Psoas muscle (tissue), 8 donors: ENCODE data around the gene TMEM269. TPM values are rescaled to one million over a fixed set of nuclear protein-coding genes. Genes with fewer than 3 reads are reported as not detected.

Source experiments
- ATAC-seq, 4 donors: fragments of 200-7000 bp; cut with Tn5 transposase; one replicate each; pipeline ENCODE4 v1.9.1; 2020; ENCODE audit warnings: moderate library complexity in 3 of 4, mild to moderate bottlenecking in 2 of 4
- DNase-seq, 2 donors: peaks; one replicate each; pipeline ENCODE4 v3.0.0-alpha.2; 2020
- H3K27ac ChIP-seq: fragments of 200-600 bp; one replicate; pipeline ENCODE4 v1.8.0; 2022
- H3K27me3 ChIP-seq, 3 donors: fragments of 200-600 bp in 1 of 3; one replicate each; pipeline versions ENCODE4 v1.6.1 to v1.8.0; 2013 to 2022; ENCODE audit warnings: low read length in 2 of 3, mild to moderate bottlenecking in 2 of 3, moderate library complexity in 1 of 3; ENCODE audit not compliant: insufficient read depth in 3 of 3
- H3K36me3 ChIP-seq, 2 donors: fragments of 200-600 bp in 1 of 2; one replicate each; pipeline versions ENCODE4 v1.6.1 to v1.8.0; 2013 to 2022; ENCODE audit warnings: low read depth in 1 of 2, mild to moderate bottlenecking in 1 of 2, moderate library complexity in 1 of 2; ENCODE audit not compliant: insufficient read depth in 1 of 2
- H3K4me1 ChIP-seq: fragments of 200-600 bp; one replicate; pipeline ENCODE4 v1.8.0; 2022
- H3K4me3 ChIP-seq: fragments of 200-600 bp; one replicate; pipeline ENCODE4 v1.8.0; 2022; ENCODE audit warnings: mild to moderate bottlenecking
- H3K9me3 ChIP-seq: fragments of 200-600 bp; one replicate; pipeline ENCODE4 v1.8.0; 2022
- CTCF ChIP-seq: fragments of 200-600 bp; IDR thresholded peaks from one replicate; pipeline ENCODE4 v1.8.0; 2022; ENCODE audit warnings: antibody characterized with exemption
- WGBS, 3 donors: extraction: QIAGEN DNeasy Blood & Tissue Kit; methylation state at CpG; one replicate each; pipeline versions ENCODE4 v1.1.6 to v1.1.7; 2013; 5-methylcytosine and 5-hydroxymethylcytosine counted together
- intact Hi-C, 2 donors: fragments of 100-400 bp; cut with DNase I; formaldehyde crosslinking; loops; one replicate each; pipeline versions ENCODE4 v1.11.0 to v1.14.2; 2022
- polyA plus RNA-seq, 3 donors: library from polyadenylated mRNA; stranded (reverse); fragments of 200-250 nt; gene quantifications; one replicate each; pipeline ENCODE4 v1.2.3, GENCODE V29; 2013
- total RNA-seq, 4 donors: library from RNA; stranded (reverse); fragmentation: NEBNext Ultra II Directional in 2 of 4; extraction: Animal tissue kit (Norgen Biotek cat#: 25700) in 2 of 4; gene quantifications; one replicate each; pipeline versions ENCODE4 v1.2.1 to v1.2.4, GENCODE V29; 2021 to 2023
- donor health status: healthy with polysubstance abuse.
- donor health status: DM: no; HTN: no; CAD: no; lungs with moderate emphysema.
- donor health status: Bipolar disorder and iron deficiency.
- donor health status: healthy.
- donor health status: DM: yes; HTN: yes; CAD: no.
- donor health status: DM: no; HTN: no; CAD: no.
- donor health status: DM: no; HTN: no; CAD: no.
- donor health status: DM: yes; HTN: yes; CAD: no.

TMEM269 gene
- total and polyA plus RNA-seq, 7 donors, result 0.05 to 0.89 (median 0.15) TPM

GRCh38 chr1:42845866-42846256 is 61.1 kb downstream of the TMEM269 start:
- intact Hi-C loops, result loop anchor here in 1 of 2 donors (10.0 kb wide), 1 partner anchor 81 kb away; the partner anchor contains the start of genes C1orf50 and P3H1
- H3K9me3 ChIP-seq, result no peaks in the 10 kb centered on the region

GRCh38 chr1:42846257-42847110 is 61.7 kb downstream of the TMEM269 start, which contains the start of gene ZNF691:
TSS of gene ZNF691 (plus strand) at chr1:42846613. CDS start at chr1:42849659, 3,046 bp downstream.
- Histone ChIP-seq H3K36me3 (peaks cover 3 to 36% of the 10 kb centered on the region in 2 donors), H3K4me3 (peak within 1 kb of the TSS; percentile 73), H3K27me3 (no peaks in the 10 kb centered on the region), H3K27ac (peak within 1 kb of the TSS; percentile 76), H3K9me3 (no peaks in the 10 kb centered on the region), H3K4me1 (peaks cover 18% of the 10 kb centered on the region)
- ATAC-seq, result peak; percentile 98 to 100 (median 100)
- peak; percentile 49 for TF ChIP-seq CTCF
- 0 to 1% (median 0%) methylated on average over 43 to 50 of the region's 50 CpGs for WGBS, 3 donors
- DNase-seq, result peak; percentile 92 to 96
- intact Hi-C loops, result loop anchor here in 1 of 2 donors (10.0 kb wide), 1 partner anchor 82 kb away; the partner anchor contains the start of genes C1orf50 and P3H1

More at GRCh38 chr1:42845866-42846256, 61.1 kb downstream of the TMEM269 start:
- DNase-seq (no peak), ATAC-seq (peak in 3 of 4 donors; percentile 7 to 17 (median 13))
- WGBS, 3 donors, result 6 to 8% (median 7%) methylated on average over 10 of the region's 10 CpGs
- Histone ChIP-seq H3K27me3 (no peaks in the 10 kb centered on the region), H3K4me3 (peak overlapping the region; percentile 73), H3K27ac (peak overlapping the region; percentile 64), H3K36me3 (peaks cover 3 to 29% of the 10 kb centered on the region in 2 donors), H3K4me1 (peaks cover 18% of the 10 kb centered on the region)
- TF ChIP-seq CTCF, result no peak

GRCh38 chr1:42847111-42847595 is 62.4 kb downstream of the TMEM269 start:
- intact Hi-C loops, result loop anchor here in 1 of 2 donors (10.0 kb wide), 1 partner anchor 82 kb away; the partner anchor contains the start of genes C1orf50 and P3H1
- no peaks in the 10 kb centered on the region for H3K9me3 ChIP-seq
- WGBS, 3 donors, result 4 to 8% (median 5%) methylated on average over 6 of the region's 6 CpGs
- H3K36me3 ChIP-seq, result peaks cover 3 to 42% of the 10 kb centered on the region in 2 donors
- TF ChIP-seq CTCF, result no peak
- H3K27me3 ChIP-seq, result no peaks in the 10 kb centered on the region
- H3K27ac ChIP-seq, result peak overlapping the region; percentile 76
- ATAC-seq, result no peak
- no peak for DNase-seq
- H3K4me3 ChIP-seq, result peak overlapping the region; percentile 73
- H3K4me1 ChIP-seq, result peaks cover 18% of the 10 kb centered on the region

- Histone ChIP-seq H3K4me1 (peaks cover 18% of the 10 kb centered on the region), H3K4me3 (peak overlapping the region; percentile 73), H3K27me3 (no peaks in the 10 kb centered on the region), H3K9me3 (no peaks in the 10 kb centered on the region), H3K27ac (no peak overlapping the region), H3K36me3 (peaks cover 3 to 40% of the 10 kb centered on the region in 2 donors)
- DNase-seq (no peak), ATAC-seq (no peak)
- intact Hi-C loops, result loop anchor here in 1 of 2 donors (10.0 kb wide), 1 partner anchor 83 kb away; the partner anchor contains the start of genes C1orf50 and P3H1
- WGBS, 3 donors, result 67 to 78% (median 70%) methylated on average over 6 of the region's 6 CpGs
- TF ChIP-seq CTCF, result no peak
Observed at GRCh38 chr1:42847721-42848460, 63.1 kb downstream of the TMEM269 start.
